DOHH2 (cell line): ENCODE data around the gene SLC25A11.

ENCODE experiments used
- H3F3A ChIP-seq: fragments of 200-600 bp; sonication (generic), shearing (Covaris generic); 2 replicates; pipeline ENCODE4 v1.6.0; 2016; ENCODE audit warnings: antibody characterized with exemption, mild to moderate bottlenecking; ENCODE audit not compliant: control insufficient read depth, insufficient read depth
- H3K27ac ChIP-seq: fragments of 200-600 bp; sonication (generic); 2 replicates; pipeline ENCODE4 v1.5.1; 2014; ENCODE audit warnings: low read depth, mild to moderate bottlenecking, low read length, moderate library complexity
- H3K27me3 ChIP-seq: fragments of 200-600 bp; sonication (generic); 2 replicates; pipeline ENCODE4 v1.6.1; 2014; ENCODE audit warnings: mild to moderate bottlenecking, low read length, mixed read lengths; ENCODE audit not compliant: control insufficient read depth
- H3K36me3 ChIP-seq: fragments of 200-600 bp; sonication (generic); 2 replicates; pipeline ENCODE4 v1.6.1; 2014; ENCODE audit warnings: mild to moderate bottlenecking, low read length, moderate library complexity, mixed read lengths; ENCODE audit not compliant: control insufficient read depth
- H3K4me1 ChIP-seq: fragments of 200-600 bp; sonication (generic); 2 replicates; pipeline ENCODE4 v1.6.1; 2014; ENCODE audit warnings: mild to moderate bottlenecking, low read length, mixed read lengths; ENCODE audit not compliant: control insufficient read depth
- H3K4me2 ChIP-seq: fragments of 200-600 bp; sonication (generic); 2 replicates; pipeline ENCODE4 v1.6.0; 2014; ENCODE audit warnings: mild to moderate bottlenecking, low read length, moderate library complexity
- H3K4me3 ChIP-seq: fragments of 200-600 bp; sonication (generic); 2 replicates; pipeline ENCODE4 v1.5.1; 2014; ENCODE audit warnings: mild to moderate bottlenecking, low read length, mixed read lengths
- H3K79me2 ChIP-seq: fragments of 200-600 bp; sonication (generic); 2 replicates; pipeline ENCODE4 v1.6.1; 2014; ENCODE audit warnings: mild to moderate bottlenecking, low read length, mixed read lengths; ENCODE audit not compliant: control insufficient read depth
- H3K9me2 ChIP-seq: fragments of 200-600 bp; sonication (generic); replicated peaks from 2 replicates; pipeline ENCODE4 v1.6.1; 2014; ENCODE audit warnings: mild to moderate bottlenecking, low read length, mixed read lengths; ENCODE audit not compliant: control insufficient read depth
- H3K9me3 ChIP-seq: fragments of 200-600 bp; sonication (generic); 2 replicates; pipeline ENCODE4 v1.6.1; 2014; ENCODE audit warnings: antibody characterized with exemption, low read length, mixed read lengths; ENCODE audit not compliant: control insufficient read depth, insufficient read depth
- H4K20me1 ChIP-seq: fragments of 200-600 bp; sonication (generic); 2 replicates; pipeline ENCODE4 v1.6.0; 2014; ENCODE audit warnings: low read depth, mild to moderate bottlenecking, antibody characterized with exemption, low read length, moderate library complexity; ENCODE audit not compliant: control insufficient read depth, insufficient read depth
- EZH2phosphoT487 ChIP-seq: fragments of 200-600 bp; sonication (generic); IDR thresholded peaks from 2 replicates; pipeline ENCODE4 v1.6.1; 2017; ENCODE audit warnings: borderline replicate concordance, mild to moderate bottlenecking, antibody characterized with exemption, low read length, moderate library complexity, mixed read lengths
- TF ChIP-seq, protein P1 (sequence below): fragments of 200-600 bp; sonication (generic); IDR thresholded peaks from one replicate; pipeline ENCODE4 v1.5.1; 2014; ENCODE audit warnings: antibody characterized with exemption, mild to moderate bottlenecking, low read depth, low read length; ENCODE audit not compliant: poor library complexity, severe bottlenecking

The SLC25A11 gene

DNA sequence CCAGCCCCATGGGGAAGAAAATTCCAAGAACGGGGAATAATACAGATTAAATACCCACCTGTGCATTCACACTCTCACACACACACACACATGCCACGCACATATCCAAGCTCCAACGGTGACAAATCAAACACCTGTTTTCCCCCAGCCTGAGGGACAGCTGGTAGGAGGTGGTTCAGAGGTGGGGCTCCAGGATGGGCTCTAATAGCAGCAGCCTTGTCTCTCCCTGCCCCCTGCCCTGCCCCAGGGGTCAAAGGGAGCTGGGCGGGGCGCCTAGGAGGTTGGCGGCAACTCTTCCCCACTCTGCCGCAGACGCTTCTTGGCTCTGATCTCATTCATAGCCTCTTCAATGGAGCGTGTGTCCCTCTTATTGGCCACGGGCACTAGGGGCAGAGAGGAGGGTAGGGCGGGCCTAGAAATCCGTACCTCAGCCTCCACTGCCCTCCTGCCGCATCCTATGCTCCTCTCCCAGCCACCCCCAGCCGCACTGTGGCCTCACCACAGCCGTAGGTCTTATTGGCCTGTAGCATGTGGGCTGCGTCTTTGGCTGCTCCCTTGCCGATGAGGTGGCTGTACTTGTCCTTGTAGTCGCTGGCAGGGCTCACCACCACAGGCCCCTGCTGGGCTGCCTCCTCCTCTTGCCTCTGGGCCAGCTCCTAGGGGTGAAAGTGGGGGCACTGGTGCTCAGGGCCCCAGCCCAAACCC is 19.6 kb upstream of the SLC25A11 start:
- H3F3A ChIP-seq, result peaks cover 6% of the 10 kb centered on the region; the same call in 1 of the 2 replicates
- peaks cover 15% of the 10 kb centered on the region for H3K36me3 ChIP-seq
- no peaks in the 10 kb centered on the region for H3K79me2 ChIP-seq
- no peaks in the 10 kb centered on the region for H3K27me3 ChIP-seq
- H3K4me3 ChIP-seq, result no peak overlapping the region
- H3K4me2 ChIP-seq, result no peak overlapping the region
- TF ChIP-seq, protein P1, sequence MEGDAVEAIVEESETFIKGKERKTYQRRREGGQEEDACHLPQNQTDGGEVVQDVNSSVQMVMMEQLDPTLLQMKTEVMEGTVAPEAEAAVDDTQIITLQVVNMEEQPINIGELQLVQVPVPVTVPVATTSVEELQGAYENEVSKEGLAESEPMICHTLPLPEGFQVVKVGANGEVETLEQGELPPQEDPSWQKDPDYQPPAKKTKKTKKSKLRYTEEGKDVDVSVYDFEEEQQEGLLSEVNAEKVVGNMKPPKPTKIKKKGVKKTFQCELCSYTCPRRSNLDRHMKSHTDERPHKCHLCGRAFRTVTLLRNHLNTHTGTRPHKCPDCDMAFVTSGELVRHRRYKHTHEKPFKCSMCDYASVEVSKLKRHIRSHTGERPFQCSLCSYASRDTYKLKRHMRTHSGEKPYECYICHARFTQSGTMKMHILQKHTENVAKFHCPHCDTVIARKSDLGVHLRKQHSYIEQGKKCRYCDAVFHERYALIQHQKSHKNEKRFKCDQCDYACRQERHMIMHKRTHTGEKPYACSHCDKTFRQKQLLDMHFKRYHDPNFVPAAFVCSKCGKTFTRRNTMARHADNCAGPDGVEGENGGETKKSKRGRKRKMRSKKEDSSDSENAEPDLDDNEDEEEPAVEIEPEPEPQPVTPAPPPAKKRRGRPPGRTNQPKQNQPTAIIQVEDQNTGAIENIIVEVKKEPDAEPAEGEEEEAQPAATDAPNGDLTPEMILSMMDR, result no peak
- TF ChIP-seq EZH2phosphoT487, result no peak
- H4K20me1 ChIP-seq, result no peaks in the 10 kb centered on the region
- no peak overlapping the region for H3K27ac ChIP-seq
- no peaks in the 10 kb centered on the region for H3K9me2 ChIP-seq
- no peaks in the 10 kb centered on the region for H3K4me1 ChIP-seq
- H3K9me3 ChIP-seq, result no peaks in the 10 kb centered on the region

DNA sequence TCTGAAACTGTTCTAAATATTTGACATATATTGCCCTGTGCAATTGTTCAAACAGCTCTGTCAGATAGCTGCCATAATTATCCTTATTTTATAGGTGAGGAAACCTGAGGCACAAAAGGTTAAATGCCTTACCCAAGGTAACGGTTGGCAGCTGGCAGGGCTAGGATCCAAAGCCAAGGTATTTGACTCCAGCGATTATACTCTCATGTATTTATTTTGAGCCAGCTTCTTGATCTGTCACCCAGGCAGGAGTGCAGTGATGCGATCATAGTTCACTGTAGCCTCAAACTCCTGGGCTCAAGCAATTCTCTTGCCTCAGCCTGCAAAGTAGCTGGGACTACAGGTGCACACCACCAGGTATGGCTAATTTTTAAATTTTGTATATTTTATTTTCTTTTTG is 18.3 kb upstream of the SLC25A11 start:
- Histone ChIP-seq H3K36me3 (peaks cover 15% of the 10 kb centered on the region), H3K9me2 (no peaks in the 10 kb centered on the region), H3K4me1 (no peaks in the 10 kb centered on the region), H3F3A (peaks cover 6% of the 10 kb centered on the region; the same call in 1 of the 2 replicates), H3K27me3 (no peaks in the 10 kb centered on the region), H3K4me3 (no peak overlapping the region), H3K9me3 (no peaks in the 10 kb centered on the region), H3K79me2 (no peaks in the 10 kb centered on the region), H3K4me2 (no peak overlapping the region), H4K20me1 (no peaks in the 10 kb centered on the region), H3K27ac (no peak overlapping the region)
- TF ChIP-seq, protein P1, result no peak
- no peak for TF ChIP-seq EZH2phosphoT487

GRCh38 chr17:4956493-4957061 is 16.7 kb upstream of the SLC25A11 start:
- H3K9me2 ChIP-seq, result no peaks in the 10 kb centered on the region
- no peak for TF ChIP-seq EZH2phosphoT487
- TF ChIP-seq, protein P1, result peak; percentile 57
- no peaks in the 10 kb centered on the region for H3K27me3 ChIP-seq
- no peak overlapping the region for H3K4me2 ChIP-seq
- peaks cover 6% of the 10 kb centered on the region; the same call in 1 of the 2 replicates for H3F3A ChIP-seq
- no peaks in the 10 kb centered on the region for H3K9me3 ChIP-seq
- no peaks in the 10 kb centered on the region for H4K20me1 ChIP-seq
- H3K79me2 ChIP-seq, result no peaks in the 10 kb centered on the region
- peaks cover 15% of the 10 kb centered on the region for H3K36me3 ChIP-seq
- H3K4me3 ChIP-seq, result no peak overlapping the region
- H3K4me1 ChIP-seq, result peaks cover 4% of the 10 kb centered on the region
- no peak overlapping the region for H3K27ac ChIP-seq
